GM12891 (cell line): Measurements from ENCODE around the gene VWA3B.

Experiments used
- POLR2A ChIP-seq: IDR thresholded peaks from 2 replicates; pipeline ENCODE4 v1.6.1; 2011; ENCODE audit warnings: low read depth, low read length, control low read depth
- POLR2AphosphoS5 ChIP-seq: IDR thresholded peaks from 2 replicates; pipeline ENCODE4 v1.6.1; 2011; ENCODE audit warnings: low read depth, low read length, control low read depth
- SPI1 ChIP-seq: IDR thresholded peaks from 2 replicates; pipeline ENCODE4 v1.6.1; 2011; ENCODE audit warnings: low read depth, low read length, control low read depth
- TAF1 ChIP-seq: IDR thresholded peaks from 2 replicates; pipeline ENCODE4 v1.6.1; 2011; ENCODE audit warnings: low read depth, low read length, control low read depth

DNA sequence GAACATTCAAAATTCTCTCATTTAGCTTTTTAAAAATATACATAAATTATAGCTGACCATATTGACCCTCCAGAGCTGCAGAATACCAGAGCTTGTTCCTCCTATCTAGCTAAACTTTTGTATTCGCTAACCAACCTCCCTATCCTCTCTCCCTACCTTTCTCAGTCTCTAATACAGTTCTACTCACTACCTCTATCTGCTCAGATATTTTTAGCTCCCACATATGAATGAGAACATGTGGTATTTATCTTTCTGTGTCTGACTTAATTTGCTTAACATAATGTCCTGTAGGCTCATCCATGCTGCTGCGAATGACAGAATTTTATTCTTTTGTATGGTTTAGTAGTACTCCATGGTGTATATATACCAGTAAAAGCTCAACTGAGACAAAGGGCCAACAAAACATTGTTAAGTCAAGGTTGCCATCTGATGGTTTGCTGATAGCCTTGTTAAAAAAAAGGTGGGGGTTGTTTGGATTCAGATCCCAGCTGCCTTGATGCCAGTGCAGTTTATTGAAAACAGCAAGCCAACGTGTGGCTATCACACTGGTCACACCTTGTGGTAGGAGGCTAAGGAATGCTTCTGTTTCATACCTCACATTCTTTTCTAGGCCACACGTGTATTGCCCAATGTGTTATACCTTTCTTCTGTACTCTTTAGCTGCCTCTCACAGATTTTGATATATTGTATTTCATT is 101.5 kb downstream of the VWA3B start:
- TF ChIP-seq POLR2A, result no peak
- TF ChIP-seq TAF1, result no peak
- no peak for TF ChIP-seq POLR2AphosphoS5
- no peak for TF ChIP-seq SPI1
